Measurements from ENCODE around the gene ADTRP. TPM values are rescaled to one million over a fixed set of nuclear protein-coding genes. Genes with fewer than 3 reads are reported as not detected.

Gene ADTRP, protein sequence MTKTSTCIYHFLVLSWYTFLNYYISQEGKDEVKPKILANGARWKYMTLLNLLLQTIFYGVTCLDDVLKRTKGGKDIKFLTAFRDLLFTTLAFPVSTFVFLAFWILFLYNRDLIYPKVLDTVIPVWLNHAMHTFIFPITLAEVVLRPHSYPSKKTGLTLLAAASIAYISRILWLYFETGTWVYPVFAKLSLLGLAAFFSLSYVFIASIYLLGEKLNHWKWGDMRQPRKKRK
- total RNA-seq, result 10.6 and 25.3 TPM in 2 replicates

DNA sequence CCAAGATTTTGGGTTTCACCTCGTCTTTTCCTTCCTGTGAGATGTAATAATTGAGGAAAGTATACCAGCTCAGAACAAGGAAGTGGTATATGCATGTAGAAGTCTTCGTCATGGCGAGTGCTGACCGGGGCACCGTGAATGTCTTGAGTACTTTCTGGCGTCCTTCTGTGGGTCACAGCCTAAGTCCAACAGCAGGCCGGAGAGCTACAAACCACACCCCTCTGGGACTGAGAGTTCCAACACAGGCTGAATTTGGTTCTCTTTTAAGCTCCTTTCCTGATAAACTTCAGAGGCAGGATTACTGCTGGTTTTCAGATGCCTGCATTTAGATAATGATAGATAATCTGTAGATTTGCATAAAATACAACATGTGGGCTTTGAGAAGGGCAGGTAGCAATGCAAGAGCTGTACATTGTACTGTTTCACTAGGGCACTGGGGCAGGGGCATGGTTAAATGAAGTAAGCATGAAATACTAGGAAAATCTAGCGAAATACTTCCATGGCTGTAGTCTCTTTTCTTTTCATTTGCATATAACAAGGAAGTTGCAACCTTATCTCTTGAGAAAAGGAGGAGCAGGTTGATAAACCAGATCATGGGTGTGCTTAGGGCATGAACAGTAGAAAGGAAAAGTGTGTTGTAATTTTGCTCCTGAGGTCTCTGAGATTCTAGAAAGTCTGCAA, at the start of gene ADTRP:
Gene ADTRP (minus strand): TSS at position 156 of the 681 bp plus-strand sequence. CDS start 44 bp downstream, at position 112.

Other genes starting within 250 kb of the ADTRP start
- gene TMEM170B, start 241.1 kb downstream of the ADTRP start, total RNA-seq, result 0.34 and 0.43 TPM in 2 replicates
- gene HIVEP1, start 233.5 kb upstream of the ADTRP start, total RNA-seq, result 15.7 and 66.8 TPM in 2 replicates